NOMO-1 treated with dmso at 0.1 percent for 144 hours (cell line): ENCODE results near the gene RABGAP1L.
"Not testable (repeated sequence)": the region's sequence is repeated elsewhere in the genome, so short reads cannot be mapped to it uniquely, and the experiment has no call there.

Source experiments
- DNase-seq: peaks from one replicate; lab custom pipeline; 2025; ENCODE audit not compliant: unreplicated experiment; lab: John Stamatoyannopoulos, UW

RABGAP1L gene

DNA sequence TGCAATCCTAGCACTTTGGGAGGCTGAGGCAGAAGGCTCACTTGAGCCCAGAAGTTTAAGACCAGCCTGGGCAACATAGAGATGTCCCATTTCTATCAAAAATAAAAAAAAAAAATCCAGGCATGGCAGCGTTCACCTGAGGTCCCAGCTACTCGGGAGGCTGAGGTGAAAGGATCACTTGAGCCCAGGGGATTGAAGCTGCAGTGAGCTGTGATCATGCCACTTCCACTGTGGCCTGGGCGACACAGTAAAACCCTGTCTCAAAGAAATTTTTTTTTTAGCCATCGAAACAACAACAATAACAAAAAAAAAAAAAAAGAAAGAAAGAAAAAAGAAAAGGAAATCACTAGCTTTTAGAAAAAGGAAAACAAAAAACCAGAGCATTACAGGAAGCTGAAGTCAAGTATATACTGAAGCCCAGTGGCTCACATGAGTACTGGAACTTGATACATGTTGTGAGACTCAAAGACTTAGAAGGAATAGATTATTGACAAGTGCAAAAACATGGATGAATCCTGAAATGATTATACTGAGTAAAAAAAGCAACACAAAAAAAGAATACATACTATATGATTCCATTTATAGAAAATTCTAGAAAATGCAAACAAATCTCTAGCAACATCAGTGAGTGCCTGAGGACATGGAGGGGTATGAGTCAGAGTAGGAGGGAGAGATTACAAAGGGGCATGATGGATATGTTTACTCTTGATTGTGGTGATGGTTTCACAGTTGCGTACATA lies 6.1 kb upstream of the RABGAP1L start:
- DNase-seq = no peak

DNA sequence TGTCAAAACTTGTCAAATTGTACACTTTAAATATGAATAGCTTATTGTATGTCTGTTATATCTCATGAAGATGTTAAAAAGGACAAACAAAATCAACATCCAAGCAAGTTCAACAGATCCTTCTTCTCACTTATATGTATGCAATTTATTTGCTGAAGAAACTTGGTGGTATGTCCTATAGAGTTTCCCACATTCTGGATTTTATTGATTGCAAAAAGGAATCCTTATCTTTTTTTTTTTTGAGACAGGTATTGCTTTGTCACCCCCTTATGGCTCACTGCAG lies 5.6 kb upstream of the RABGAP1L start:
- DNase-seq = no peak

DNA sequence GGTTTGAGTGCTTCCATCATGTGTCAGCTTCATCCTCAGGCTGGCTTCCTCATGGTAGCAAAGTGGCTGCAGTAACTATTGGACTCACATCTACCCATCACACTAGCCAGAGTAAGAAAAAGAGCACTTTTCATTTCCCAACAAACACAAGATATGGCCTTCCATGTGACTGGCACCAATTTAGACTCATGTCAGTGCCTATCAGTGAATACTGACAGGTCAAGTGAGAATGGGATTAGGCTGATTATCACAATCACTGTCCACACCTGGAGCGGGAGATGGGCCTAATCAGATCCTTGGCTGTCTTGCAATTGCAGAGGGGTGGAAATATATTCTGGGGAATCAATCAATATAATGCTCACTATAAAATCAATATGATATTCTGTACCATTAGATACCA lies 2.9 kb upstream of the RABGAP1L start:
- DNase-seq = no peak

DNA sequence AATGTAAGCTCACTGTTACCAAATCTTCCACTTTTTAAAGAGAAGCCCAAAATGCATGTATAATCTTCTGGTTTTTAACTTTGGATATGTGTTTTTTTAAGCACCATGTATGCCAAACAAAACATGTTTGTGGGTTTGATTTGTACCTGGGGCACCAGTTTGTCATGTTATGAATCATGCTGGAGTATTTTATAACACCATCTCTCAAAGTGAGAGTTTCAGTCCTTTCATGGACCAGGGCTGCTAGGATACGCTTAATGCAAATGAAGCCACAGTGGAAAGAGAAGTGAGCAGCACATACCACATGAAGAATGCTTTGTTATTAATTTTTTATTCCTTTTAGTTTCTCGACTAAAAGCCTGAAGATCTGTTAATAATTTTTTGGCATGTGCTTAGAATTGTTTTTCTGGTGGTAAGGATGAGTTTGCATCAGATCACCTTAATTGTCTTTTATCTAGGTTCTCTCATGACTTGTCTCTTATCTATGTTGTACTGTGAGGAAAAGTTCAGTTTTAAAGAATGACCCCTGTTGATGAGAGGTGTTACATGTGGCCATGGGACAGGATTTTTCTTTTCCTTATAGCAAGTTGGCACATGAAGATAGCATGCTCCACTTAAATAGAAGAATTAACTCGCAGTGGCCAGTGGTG lies 2.0 kb upstream of the RABGAP1L start:
- no peak for DNase-seq

- DNase-seq = no peak
Observed at GRCh38 chr1:174158767-174159251, 511 bp upstream of the RABGAP1L start.

DNA sequence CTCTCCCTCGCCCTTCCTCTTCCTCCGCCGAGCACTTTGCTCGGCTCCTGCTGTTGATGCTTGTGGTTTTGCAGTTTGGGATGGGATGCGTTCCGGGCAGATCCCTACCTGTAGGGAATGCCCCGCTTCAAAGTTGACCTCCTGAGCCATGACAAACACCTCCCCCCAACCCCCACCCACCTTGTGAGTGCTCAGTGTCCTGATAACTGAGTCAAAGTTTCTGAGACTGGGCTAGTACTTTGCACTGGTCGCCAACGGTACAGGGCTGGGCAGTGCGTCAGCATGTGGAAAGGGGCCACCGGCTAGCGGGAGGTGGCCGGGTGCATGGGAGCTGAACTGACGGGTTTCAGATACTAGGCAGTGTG lies 771 bp downstream of the RABGAP1L start:
- no peak for DNase-seq

GRCh38 chr1:174160603-174161002 lies 1.3 kb downstream of the RABGAP1L start:
- no peak for DNase-seq

DNA sequence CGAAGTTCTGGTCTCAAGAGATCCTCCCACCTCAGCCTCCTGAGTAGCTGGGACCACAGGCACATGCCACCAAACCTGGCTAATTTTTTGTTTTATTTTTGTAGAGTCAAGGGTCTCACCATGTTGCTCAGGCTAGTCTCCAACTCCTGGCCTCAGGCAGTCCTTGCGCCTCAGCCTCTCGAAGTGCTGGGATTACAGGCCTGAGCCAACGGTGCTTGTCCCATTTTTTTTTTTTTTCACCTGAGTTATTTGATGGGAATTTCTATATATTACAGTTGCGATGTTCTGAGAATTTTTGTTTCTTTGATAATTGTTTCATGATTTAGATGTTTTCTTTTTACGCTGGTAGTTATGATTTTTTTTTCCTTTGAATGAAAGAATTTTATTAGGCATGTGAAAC lies 2.5 kb downstream of the RABGAP1L start:
- no peak for DNase-seq

DNA sequence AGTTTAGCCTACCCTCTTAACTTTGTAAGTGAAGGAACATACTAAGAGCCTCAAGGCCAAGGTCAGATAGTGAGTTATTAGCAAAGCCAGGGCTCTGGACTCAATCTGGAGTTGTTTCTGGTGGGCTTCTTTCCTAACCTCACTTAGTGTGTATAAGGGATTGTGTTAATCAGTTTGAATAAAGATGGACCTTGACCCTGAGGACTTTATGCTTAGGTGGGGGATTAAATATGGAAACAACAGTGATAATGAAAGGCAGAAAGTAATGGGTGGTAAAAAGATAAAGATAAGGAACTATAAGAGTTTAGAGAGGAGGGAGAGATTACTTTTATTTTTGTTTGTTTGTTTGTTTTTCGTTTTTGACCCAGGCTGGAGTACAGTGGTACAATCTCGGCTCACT lies 5.5 kb downstream of the RABGAP1L start:
- DNase-seq = no peak

GRCh38 chr1:174165471-174166137 lies 6.3 kb downstream of the RABGAP1L start:
- DNase-seq = no peak

DNA sequence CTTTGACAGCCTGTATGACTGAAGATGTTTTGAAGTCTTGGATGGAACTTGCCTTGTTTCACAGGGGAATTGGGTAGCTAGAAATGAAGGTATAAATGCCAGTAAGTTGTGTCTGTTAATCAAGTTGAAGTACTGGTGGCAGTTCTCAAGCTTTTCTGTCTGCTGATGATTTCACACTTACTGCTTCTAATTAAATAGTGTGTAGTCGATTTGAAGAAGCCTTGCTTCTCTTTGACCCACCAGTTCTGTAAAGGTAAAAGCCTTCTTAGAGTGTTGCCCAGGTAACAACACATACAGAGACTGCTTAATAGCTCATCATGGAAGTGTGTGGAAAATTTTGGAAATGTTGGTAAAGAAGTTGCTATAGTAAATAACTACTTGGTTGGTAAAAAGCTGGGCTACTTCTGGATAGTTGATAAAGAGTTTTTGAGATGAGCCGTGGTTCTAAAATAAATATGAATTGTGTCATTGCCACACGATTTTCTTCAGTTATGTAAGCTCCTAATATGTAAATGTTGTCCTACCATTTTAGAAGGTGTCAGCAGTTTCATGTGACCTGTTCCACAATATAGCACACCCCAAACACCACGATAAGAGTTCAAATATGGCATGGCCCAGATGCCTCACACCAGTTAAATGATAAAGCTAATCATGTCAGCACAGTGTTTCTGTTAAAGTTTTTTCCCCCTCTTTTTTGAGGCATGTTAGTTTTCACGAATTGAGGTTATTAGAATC lies 7.4 kb downstream of the RABGAP1L start:
- no peak for DNase-seq

- DNase-seq = no peak
Observed at GRCh38 chr1:174167265-174167803, 8.0 kb downstream of the RABGAP1L start.

DNA sequence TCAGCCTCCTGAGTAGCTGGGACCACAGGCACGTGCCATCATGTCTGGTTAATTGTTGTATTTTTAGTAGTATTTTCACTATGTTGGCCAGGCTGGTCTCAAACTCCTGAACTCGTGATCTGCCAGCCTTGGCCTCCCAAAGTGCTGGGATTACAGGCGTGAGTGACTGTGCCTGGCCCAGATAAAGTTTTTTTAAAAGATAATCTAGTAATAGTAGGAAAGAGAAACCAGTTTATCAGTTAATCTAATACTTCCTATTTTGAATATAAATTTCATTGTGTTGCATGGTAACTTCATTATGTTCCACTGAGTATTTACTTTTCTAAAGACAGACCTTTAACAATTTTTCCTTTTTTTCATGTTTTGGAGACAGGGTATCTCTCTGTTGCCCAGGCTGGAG lies 10.0 kb downstream of the RABGAP1L start:
- no peak for DNase-seq

- DNase-seq = no peak
Observed at GRCh38 chr1:174171073-174171472, 11.8 kb downstream of the RABGAP1L start.

- no peak for DNase-seq
Observed at GRCh38 chr1:174174461-174175329, 15.4 kb downstream of the RABGAP1L start.

DNA sequence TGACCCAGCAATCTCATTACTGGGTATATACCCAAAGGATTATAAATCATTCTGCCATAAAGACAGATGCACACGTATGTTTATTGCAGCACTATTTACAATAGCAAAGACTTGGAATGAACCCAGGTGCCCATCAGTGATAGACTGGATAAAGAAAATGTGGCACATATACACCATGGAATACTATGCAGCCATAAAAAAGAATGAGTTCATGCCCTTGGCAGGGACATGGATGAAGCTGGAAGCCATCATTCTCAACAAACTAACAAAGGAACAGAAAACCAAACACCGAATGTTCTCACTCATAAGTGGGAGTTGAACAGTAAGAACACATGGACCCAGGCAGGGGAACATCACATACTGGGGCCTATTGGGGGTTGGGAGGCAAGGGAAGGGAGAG lies 19.1 kb downstream of the RABGAP1L start:
- DNase-seq = not testable (repeated sequence)

DNA sequence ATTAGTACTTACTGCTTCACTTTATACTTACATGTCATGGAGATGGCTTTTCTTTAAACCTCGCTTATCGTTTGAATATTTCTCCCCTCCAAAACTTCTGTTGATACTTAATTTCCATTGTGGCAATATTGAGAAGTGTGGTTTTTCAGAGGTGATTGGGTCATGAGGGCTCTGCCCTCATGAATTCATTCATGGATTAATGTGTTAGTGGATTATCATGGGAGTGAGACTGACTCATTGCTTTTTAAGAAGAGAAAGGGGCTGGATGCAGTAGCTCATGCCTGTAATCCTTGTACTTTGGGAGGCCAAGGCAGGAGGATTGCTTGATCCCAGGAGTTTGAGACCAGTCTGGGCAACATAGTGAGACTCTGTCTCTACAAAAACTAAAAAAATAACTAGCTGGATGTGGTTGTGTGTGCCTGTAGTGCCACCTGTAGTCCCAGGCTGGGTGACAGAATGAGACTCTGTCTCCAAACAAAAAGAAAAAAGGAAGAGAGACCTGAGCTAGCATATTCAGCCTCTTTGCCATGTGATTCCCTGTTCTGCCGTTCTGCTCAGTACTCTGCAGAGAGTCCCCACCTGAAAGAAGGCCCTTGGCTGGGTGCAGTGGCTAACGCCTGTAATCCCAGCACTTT lies 30.2 kb downstream of the RABGAP1L start:
- DNase-seq = no peak

- DNase-seq = no peak
Observed at GRCh38 chr1:174190691-174191199, 31.4 kb downstream of the RABGAP1L start.

DNA sequence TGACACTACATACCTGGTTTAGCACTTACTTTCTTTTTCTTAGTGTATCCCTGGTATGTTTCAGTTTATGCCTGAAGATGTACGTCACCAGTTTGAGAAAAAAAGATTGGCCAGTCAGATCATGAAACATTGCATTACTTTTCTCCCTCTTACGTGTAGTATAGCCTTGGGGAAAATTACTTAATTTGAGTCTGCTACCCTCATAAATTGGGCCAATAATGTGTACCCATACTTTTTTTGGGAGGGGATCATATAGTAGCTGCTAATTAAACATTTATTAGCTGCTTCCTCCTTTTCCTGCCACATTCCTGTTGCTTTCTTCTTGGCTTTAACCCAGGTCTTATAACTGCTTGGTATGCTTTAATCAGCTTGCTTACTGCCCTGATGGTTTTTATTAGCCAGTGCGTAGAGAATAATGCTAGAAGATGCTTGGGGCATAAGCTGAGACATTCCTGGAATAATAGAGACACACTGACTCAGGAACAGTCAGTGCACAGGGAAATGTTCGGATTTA lies 32.1 kb downstream of the RABGAP1L start:
- DNase-seq = no peak

DNA sequence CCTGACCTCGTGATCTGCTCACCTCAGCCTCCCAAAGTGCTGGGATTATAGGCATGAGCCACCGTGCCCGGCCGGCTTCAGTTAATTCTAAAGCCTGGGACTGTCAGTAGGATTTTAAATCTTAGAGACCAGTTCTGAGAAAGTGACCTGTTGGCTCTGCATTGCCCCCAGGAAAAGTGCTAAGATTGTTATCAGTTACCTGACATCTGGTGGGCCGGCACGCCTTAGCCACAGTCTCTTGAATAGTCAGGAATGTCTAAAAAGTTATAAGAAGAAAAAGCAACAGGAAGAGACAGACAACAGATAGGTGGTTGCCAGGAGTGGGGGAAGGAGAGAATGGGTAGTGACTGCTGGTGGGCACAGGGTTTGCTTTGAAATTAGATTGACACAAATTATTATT lies 35.1 kb downstream of the RABGAP1L start:
- no peak for DNase-seq
